HEK293 (cell line): ENCODE measurements around the gene CDSN.

Experiments used
- GLI2 ChIP-seq: fragments of 450-650 bp; formaldehyde crosslinking; IDR thresholded peaks from 2 replicates; pipeline ENCODE4; 2017; ENCODE audit warnings: missing biosample characterization, missing genetic modification characterization, low read depth, borderline replicate concordance
- HOXA7 ChIP-seq: sonication (generic); formaldehyde crosslinking; IDR thresholded peaks from 2 replicates; pipeline ENCODE4 v1.8.1; 2022; ENCODE audit warnings: missing genetic modification reagents, borderline replicate concordance
- ZBTB17 ChIP-seq: fragments of 450-650 bp; formaldehyde crosslinking; IDR thresholded peaks from 2 replicates; pipeline ENCODE4 v1.5.1; 2016; ENCODE audit warnings: missing biosample characterization, missing genetic modification characterization
- ZNF48 ChIP-seq: fragments of 450-650 bp; formaldehyde crosslinking; IDR thresholded peaks from 2 replicates; pipeline ENCODE4 v1.5.1; 2016; ENCODE audit warnings: missing biosample characterization, missing genetic modification characterization
- TF ChIP-seq, protein P1 (sequence below): sonication (generic); formaldehyde crosslinking; IDR thresholded peaks from 2 replicates; pipeline ENCODE4 v1.8.1; 2022; ENCODE audit warnings: mild to moderate bottlenecking, moderate library complexity, missing genetic modification reagents
- TF ChIP-seq, protein P2 (sequence below): fragments of 450-650 bp; formaldehyde crosslinking; IDR thresholded peaks from 2 replicates; pipeline ENCODE4 v1.5.1; 2016; ENCODE audit warnings: missing biosample characterization, missing genetic modification characterization

DNA sequence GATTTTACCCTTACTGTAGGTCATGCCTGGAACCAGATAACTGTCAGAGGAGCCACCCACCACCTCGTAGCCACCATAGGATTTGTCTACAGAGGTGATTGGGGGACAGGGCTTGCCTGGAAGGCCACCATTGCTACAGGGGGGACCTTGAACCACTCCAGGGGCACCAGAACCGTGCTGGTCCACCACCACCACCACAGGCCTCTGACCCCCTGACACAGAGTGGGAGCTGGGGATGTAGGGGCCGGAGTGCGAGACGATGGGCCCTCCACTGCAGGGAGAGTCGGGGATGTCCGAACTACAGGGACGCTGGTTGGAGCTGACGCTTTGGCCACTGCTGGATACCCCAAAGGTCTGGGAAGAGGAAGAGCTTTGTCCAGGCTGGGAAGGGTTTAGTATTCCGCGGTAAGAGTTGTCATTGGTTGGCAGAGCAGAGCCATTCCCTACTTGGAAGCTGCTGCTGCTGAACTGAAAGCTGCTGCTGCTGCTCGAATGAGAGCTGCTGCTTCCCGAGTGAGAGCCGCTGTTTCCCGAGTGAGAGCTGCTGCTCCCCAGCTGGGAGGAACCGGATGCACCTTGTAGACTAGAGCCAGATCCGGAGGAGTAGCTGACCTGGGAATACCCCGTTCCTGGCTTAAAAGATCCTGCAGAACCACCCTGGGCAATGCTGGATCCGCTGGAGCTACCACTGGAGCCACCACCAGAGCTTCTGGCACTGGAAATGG, 3.4 kb downstream of the CDSN start:
- TF ChIP-seq GLI2 (tag by site-specific recombination) (no peak), HOXA7 (CRISPR knock-in tag) (no peak), ZBTB17 (no peak), ZNF48 (tag by site-specific recombination) (no peak)
- TF ChIP-seq, protein P1, sequence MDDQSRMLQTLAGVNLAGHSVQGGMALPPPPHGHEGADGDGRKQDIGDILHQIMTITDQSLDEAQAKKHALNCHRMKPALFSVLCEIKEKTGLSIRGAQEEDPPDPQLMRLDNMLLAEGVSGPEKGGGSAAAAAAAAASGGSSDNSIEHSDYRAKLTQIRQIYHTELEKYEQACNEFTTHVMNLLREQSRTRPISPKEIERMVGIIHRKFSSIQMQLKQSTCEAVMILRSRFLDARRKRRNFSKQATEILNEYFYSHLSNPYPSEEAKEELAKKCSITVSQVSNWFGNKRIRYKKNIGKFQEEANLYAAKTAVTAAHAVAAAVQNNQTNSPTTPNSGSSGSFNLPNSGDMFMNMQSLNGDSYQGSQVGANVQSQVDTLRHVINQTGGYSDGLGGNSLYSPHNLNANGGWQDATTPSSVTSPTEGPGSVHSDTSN (CRISPR knock-in tag): no peak
- TF ChIP-seq, protein P2, sequence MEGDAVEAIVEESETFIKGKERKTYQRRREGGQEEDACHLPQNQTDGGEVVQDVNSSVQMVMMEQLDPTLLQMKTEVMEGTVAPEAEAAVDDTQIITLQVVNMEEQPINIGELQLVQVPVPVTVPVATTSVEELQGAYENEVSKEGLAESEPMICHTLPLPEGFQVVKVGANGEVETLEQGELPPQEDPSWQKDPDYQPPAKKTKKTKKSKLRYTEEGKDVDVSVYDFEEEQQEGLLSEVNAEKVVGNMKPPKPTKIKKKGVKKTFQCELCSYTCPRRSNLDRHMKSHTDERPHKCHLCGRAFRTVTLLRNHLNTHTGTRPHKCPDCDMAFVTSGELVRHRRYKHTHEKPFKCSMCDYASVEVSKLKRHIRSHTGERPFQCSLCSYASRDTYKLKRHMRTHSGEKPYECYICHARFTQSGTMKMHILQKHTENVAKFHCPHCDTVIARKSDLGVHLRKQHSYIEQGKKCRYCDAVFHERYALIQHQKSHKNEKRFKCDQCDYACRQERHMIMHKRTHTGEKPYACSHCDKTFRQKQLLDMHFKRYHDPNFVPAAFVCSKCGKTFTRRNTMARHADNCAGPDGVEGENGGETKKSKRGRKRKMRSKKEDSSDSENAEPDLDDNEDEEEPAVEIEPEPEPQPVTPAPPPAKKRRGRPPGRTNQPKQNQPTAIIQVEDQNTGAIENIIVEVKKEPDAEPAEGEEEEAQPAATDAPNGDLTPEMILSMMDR (tag by site-specific recombination): no peak
